Loucy (cell line): ENCODE results near the gene CFAP45.

ENCODE experiments used
- H2AFZ ChIP-seq: fragments of 200-600 bp; sonication (generic); 2 replicates; pipeline ENCODE4 v1.6.0; 2016; ENCODE audit warnings: antibody characterized with exemption, mild to moderate bottlenecking, low read length, moderate library complexity
- H3F3A ChIP-seq: fragments of 200-600 bp; 2 replicates; pipeline ENCODE4 v1.6.0; 2016; ENCODE audit warnings: antibody characterized with exemption, low read depth, mild to moderate bottlenecking
- H3K27me3 ChIP-seq: fragments of 200-600 bp; sonication (generic); 2 replicates; pipeline ENCODE4 v1.6.1; 2014; ENCODE audit warnings: low read length, mild to moderate bottlenecking; ENCODE audit not compliant: insufficient read depth, poor library complexity, severe bottlenecking
- H3K36me3 ChIP-seq: fragments of 200-600 bp; sonication (generic); 2 replicates; pipeline ENCODE4 v1.6.1; 2016; ENCODE audit warnings: low read length; ENCODE audit not compliant: insufficient read depth
- H3K4me1 ChIP-seq: fragments of 200-600 bp; sonication (generic); 2 replicates; pipeline ENCODE4 v1.5.1; 2014; ENCODE audit warnings: low read length, mild to moderate bottlenecking; ENCODE audit not compliant: insufficient read depth, poor library complexity, severe bottlenecking
- H3K4me2 ChIP-seq: fragments of 200-600 bp; sonication (generic); 2 replicates; pipeline ENCODE4 v1.6.0; 2014; ENCODE audit warnings: antibody characterized with exemption, low read length, low read depth, mild to moderate bottlenecking; ENCODE audit not compliant: poor library complexity, severe bottlenecking
- H3K4me3 ChIP-seq: fragments of 200-600 bp; sonication (generic); 2 replicates; pipeline ENCODE4 v1.5.1; 2014; ENCODE audit warnings: low read length, mild to moderate bottlenecking, mixed read lengths; ENCODE audit not compliant: poor library complexity, severe bottlenecking
- H3K79me2 ChIP-seq: fragments of 200-600 bp; sonication (generic); 2 replicates; pipeline ENCODE4 v1.6.1; 2014; ENCODE audit warnings: low read length; ENCODE audit not compliant: insufficient read depth
- H3K9ac ChIP-seq: fragments of 200-600 bp; sonication (generic); 2 replicates; pipeline ENCODE4 v1.6.0; 2014; ENCODE audit warnings: mild to moderate bottlenecking, low read depth, low read length, moderate library complexity; ENCODE audit not compliant: poor library complexity, severe bottlenecking
- H3K9me2 ChIP-seq: fragments of 200-600 bp; sonication (generic); replicated peaks from 2 replicates; pipeline ENCODE4 v1.6.1; 2016; ENCODE audit warnings: low read depth, low read length, mixed read lengths
- H3K9me3 ChIP-seq: fragments of 200-600 bp; sonication (generic); 2 replicates; pipeline ENCODE4 v1.6.1; 2014; ENCODE audit warnings: mild to moderate bottlenecking, antibody characterized with exemption, low read length, low read depth; ENCODE audit not compliant: insufficient read depth
- H4K20me1 ChIP-seq: fragments of 200-600 bp; sonication (generic); 2 replicates; pipeline ENCODE4 v1.6.0; 2014; ENCODE audit warnings: antibody characterized with exemption, low read length, mild to moderate bottlenecking; ENCODE audit not compliant: insufficient read depth, poor library complexity, severe bottlenecking
- EZH2phosphoT487 ChIP-seq: fragments of 200-600 bp; IDR thresholded peaks from 2 replicates; pipeline ENCODE4 v1.6.1; 2018; ENCODE audit warnings: antibody characterized with exemption, mild to moderate bottlenecking, moderate library complexity, borderline replicate concordance
- TF ChIP-seq, protein P1 (sequence below): fragments of 200-600 bp; sonication (generic); conservative IDR thresholded peaks from 2 replicates; pipeline ENCODE4 v1.5.1; 2014; ENCODE audit warnings: mild to moderate bottlenecking, antibody characterized with exemption, low read length

CFAP45 gene

DNA sequence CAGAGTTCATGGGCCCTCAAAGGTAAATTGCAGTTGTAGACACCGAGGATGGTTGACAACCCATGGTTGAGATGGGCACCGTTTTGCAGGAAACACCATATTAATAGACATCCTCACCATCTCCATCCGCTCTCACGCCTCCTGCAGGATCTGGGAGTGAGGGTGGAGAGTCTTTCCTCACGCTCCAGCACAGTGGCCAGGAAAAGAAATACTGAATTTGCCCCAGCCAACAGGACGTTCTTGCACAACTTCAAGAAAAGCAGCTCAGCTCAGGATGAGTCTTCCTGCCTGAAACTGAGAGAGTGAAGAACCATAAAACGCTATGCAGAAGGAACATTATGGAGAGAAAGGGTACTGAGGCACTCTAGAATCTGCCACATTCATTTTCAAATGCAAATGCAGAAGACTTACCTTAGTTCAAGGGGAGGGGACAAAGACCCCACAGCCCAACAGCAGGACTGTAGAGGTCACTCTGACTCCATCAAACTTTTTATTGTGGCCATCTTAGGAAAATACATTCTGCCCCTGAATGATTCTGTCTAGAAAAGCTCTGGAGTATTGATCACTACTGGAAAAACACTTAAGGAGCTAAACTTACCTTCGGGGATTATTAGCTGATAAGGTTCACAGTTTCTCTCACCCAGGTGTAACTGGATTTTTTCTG is 64.0 kb downstream of the CFAP45 start:
- Histone ChIP-seq H3K9me3 (no peaks in the 10 kb centered on the region), H3K4me2 (no peak overlapping the region), H4K20me1 (no peaks in the 10 kb centered on the region), H3K79me2 (no peaks in the 10 kb centered on the region), H3F3A (no peaks in the 10 kb centered on the region), H3K9me2 (no peaks in the 10 kb centered on the region), H3K4me3 (no peak overlapping the region), H3K27me3 (no peaks in the 10 kb centered on the region), H3K4me1 (peaks cover 11% of the 10 kb centered on the region), H3K36me3 (no peaks in the 10 kb centered on the region), H2AFZ (no peak overlapping the region), H3K9ac (no peak overlapping the region)
- TF ChIP-seq, protein P1, sequence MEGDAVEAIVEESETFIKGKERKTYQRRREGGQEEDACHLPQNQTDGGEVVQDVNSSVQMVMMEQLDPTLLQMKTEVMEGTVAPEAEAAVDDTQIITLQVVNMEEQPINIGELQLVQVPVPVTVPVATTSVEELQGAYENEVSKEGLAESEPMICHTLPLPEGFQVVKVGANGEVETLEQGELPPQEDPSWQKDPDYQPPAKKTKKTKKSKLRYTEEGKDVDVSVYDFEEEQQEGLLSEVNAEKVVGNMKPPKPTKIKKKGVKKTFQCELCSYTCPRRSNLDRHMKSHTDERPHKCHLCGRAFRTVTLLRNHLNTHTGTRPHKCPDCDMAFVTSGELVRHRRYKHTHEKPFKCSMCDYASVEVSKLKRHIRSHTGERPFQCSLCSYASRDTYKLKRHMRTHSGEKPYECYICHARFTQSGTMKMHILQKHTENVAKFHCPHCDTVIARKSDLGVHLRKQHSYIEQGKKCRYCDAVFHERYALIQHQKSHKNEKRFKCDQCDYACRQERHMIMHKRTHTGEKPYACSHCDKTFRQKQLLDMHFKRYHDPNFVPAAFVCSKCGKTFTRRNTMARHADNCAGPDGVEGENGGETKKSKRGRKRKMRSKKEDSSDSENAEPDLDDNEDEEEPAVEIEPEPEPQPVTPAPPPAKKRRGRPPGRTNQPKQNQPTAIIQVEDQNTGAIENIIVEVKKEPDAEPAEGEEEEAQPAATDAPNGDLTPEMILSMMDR: peak; percentile 37
- no peak for TF ChIP-seq EZH2phosphoT487

DNA sequence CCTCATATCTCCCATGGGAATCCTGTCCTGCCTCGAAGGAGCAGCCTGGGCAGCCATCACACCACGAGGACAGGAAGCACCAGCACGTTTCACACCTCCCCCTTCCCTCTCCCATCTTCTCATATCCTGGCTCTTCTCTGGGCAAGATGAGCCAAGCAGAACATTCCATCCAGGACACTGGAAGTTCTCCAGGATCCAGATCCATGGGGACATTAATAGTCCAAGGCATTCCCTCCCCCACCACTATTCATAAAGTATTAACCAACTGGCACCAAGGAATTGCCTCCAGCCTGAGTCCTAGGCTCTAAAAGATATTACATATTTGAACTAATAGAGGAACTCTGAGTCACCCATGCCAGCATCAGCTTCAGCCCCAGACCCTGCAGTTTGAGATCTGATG is 64.6 kb downstream of the CFAP45 start:
- H3K27me3 ChIP-seq: no peaks in the 10 kb centered on the region
- no peak overlapping the region for H2AFZ ChIP-seq
- no peaks in the 10 kb centered on the region for H3F3A ChIP-seq
- H3K9me3 ChIP-seq: no peaks in the 10 kb centered on the region
- no peaks in the 10 kb centered on the region for H4K20me1 ChIP-seq
- peaks cover 11% of the 10 kb centered on the region for H3K4me1 ChIP-seq
- TF ChIP-seq, protein P1: no peak
- TF ChIP-seq EZH2phosphoT487: no peak
- no peaks in the 10 kb centered on the region for H3K79me2 ChIP-seq
- H3K9me2 ChIP-seq: no peaks in the 10 kb centered on the region
- no peak overlapping the region for H3K4me3 ChIP-seq
- no peak overlapping the region for H3K4me2 ChIP-seq
- H3K9ac ChIP-seq: no peak overlapping the region
- H3K36me3 ChIP-seq: no peaks in the 10 kb centered on the region

DNA sequence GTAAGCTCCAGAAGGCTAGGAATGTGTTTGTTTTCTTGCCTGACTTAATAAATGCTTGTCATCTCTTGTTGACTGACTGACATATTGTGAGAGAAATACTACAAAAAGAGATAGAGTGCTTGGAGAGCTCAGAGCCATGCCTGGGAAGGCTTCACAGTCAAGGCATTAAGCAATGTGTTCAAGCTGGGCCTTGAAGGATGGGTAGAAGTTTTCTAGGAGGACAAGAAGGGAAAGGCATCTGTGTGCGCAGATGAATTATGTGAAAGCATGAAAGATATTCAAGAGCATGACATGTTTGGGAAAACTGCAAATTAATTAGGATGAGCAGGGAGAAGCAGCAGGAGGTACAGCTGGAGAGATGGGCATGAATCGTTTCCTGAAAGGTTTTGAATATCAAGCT is 67.7 kb downstream of the CFAP45 start:
- H3K9ac ChIP-seq: no peak overlapping the region
- TF ChIP-seq, protein P1: no peak
- no peak overlapping the region for H3K4me2 ChIP-seq
- no peaks in the 10 kb centered on the region for H3K9me3 ChIP-seq
- H3K9me2 ChIP-seq: no peaks in the 10 kb centered on the region
- no peaks in the 10 kb centered on the region for H3K27me3 ChIP-seq
- H4K20me1 ChIP-seq: no peaks in the 10 kb centered on the region
- no peaks in the 10 kb centered on the region for H3K79me2 ChIP-seq
- H3K4me1 ChIP-seq: peaks cover 8% of the 10 kb centered on the region
- no peaks in the 10 kb centered on the region for H3K36me3 ChIP-seq
- no peak overlapping the region for H3K4me3 ChIP-seq
- no peaks in the 10 kb centered on the region for H3F3A ChIP-seq
- H2AFZ ChIP-seq: no peak overlapping the region
